B cell (primary cell): ENCODE results near the gene MRPL52. TPM values are rescaled to one million over a fixed set of nuclear protein-coding genes. Genes with fewer than 3 reads are reported as not detected.

Experiments
- ATAC-seq: fragments of 200-7000 bp; cut with Tn5 transposase; one replicate; pipeline ENCODE4 v1.10.0; 2021; ENCODE audit warnings: low read depth, mild to moderate bottlenecking, moderate number of reproducible peaks, moderate library complexity
- CTCF ChIA-PET: fragments of 350-600 bp; sonication (Branson Sonifier 250); formaldehyde crosslinking; loops from one replicate; lab custom pipeline; 2021; ENCODE audit warnings: antibody characterized with exemption, inconsistent platforms; lab: Charles Lee
- POLR2A ChIA-PET: fragments of 350-600 bp; sonication (Branson Sonifier 250); formaldehyde crosslinking; loops from one replicate; lab custom pipeline; 2021; ENCODE audit warnings: antibody characterized with exemption; lab: Charles Lee
- DNase-seq: peaks from one replicate; pipeline ENCODE4 v3.0.0; 2013
- H2AFZ ChIP-seq: 2 replicates; pipeline ENCODE4 v1.6.1; 2012; ENCODE audit warnings: mild to moderate bottlenecking, low read depth, low read length; ENCODE audit not compliant: insufficient read depth, poor library complexity, severe bottlenecking
- H3K27ac ChIP-seq, 2 donors: 1 replicate in 1 of 2; 2 replicates in 1 of 2; pipeline ENCODE4 v1.5.1; 2012 to 2013; ENCODE audit warnings: low read length in 2 of 2, mild to moderate bottlenecking in 2 of 2, moderate library complexity in 1 of 2
- H3K27me3 ChIP-seq, 4 experiments: fragments of 200-600 bp in 1 of 4; sonication (generic) in 1 of 4; replicated peaks in 1 of 4; 1 replicate in 2 of 4; 2 replicates in 2 of 4; pipeline versions ENCODE4 v1.6.1 to v1.7.0; 2013 to 2016; ENCODE audit warnings: low read length in 3 of 4, mild to moderate bottlenecking in 2 of 4, mixed read lengths in 1 of 4, moderate library complexity in 1 of 4; ENCODE audit not compliant: insufficient read depth in 4 of 4, control insufficient read depth in 3 of 4; ENCODE audit errors: control extremely low read depth in 1 of 4
- H3K36me3 ChIP-seq, 2 experiments: replicated peaks in 1 of 2; 1 replicate in 1 of 2; 2 replicates in 1 of 2; pipeline versions ENCODE4 v1.6.1 to v1.7.1; 2013; ENCODE audit warnings: low read length in 1 of 2; ENCODE audit not compliant: insufficient read depth in 2 of 2, control insufficient read depth in 1 of 2; ENCODE audit errors: control extremely low read depth in 1 of 2, extremely low read depth in 1 of 2
- H3K4me1 ChIP-seq, 2 donors: fragments of 200-600 bp in 1 of 2; sonication (generic) in 1 of 2; 1 replicate in 1 of 2; 2 replicates in 1 of 2; pipeline versions ENCODE4 v1.5.1 to v1.6.1; 2013 to 2017; ENCODE audit warnings: low read length in 2 of 2; ENCODE audit not compliant: control insufficient read depth in 2 of 2, insufficient read depth in 2 of 2
- H3K4me2 ChIP-seq: replicated peaks from 2 replicates; pipeline ENCODE3; 2012; ENCODE audit warnings: mild to moderate bottlenecking, low read depth, low read length; ENCODE audit not compliant: poor library complexity, severe bottlenecking
- H3K4me3 ChIP-seq, 5 experiments: fragments of 200-600 bp in 1 of 5; sonication (generic) in 1 of 5; 1 replicate in 3 of 5; 2 replicates in 2 of 5; pipeline versions ENCODE4 v1.5.1 to v1.7.0; 2011 to 2016; ENCODE audit warnings: low read length in 4 of 5, mild to moderate bottlenecking in 4 of 5, low read depth in 2 of 5, control low read depth in 1 of 5, moderate library complexity in 1 of 5; ENCODE audit not compliant: insufficient read depth in 1 of 5; ENCODE audit errors: control extremely low read depth in 1 of 5, extremely low read depth in 1 of 5
- H3K79me2 ChIP-seq: fragments of 200-600 bp; sonication (generic); one replicate; pipeline ENCODE4 v1.6.0; 2016; ENCODE audit warnings: low read length; ENCODE audit not compliant: control insufficient read depth, insufficient read depth
- H3K9ac ChIP-seq: fragments of 200-600 bp; sonication (generic); 2 replicates; pipeline ENCODE4 v1.6.1; 2017; ENCODE audit warnings: mild to moderate bottlenecking, low read length, moderate library complexity
- H3K9me3 ChIP-seq, 3 donors: one replicate each; pipeline versions ENCODE4 v1.6.1 to v1.7.1; 2013; ENCODE audit warnings: low read length in 2 of 3; ENCODE audit not compliant: control insufficient read depth in 2 of 3, insufficient read depth in 1 of 3; ENCODE audit errors: control extremely low read depth in 1 of 3
- H4K20me1 ChIP-seq: 2 replicates; pipeline ENCODE4 v1.6.0; 2012; ENCODE audit warnings: mild to moderate bottlenecking, low read length; ENCODE audit not compliant: insufficient read depth, control insufficient read depth, poor library complexity, severe bottlenecking
- H3K27ac Mint-ChIP-seq: one replicate; pipeline ENCODE4 v1.8.0; 2021; ENCODE audit warnings: mixed read lengths
- H3K27me3 Mint-ChIP-seq: one replicate; pipeline ENCODE4 v1.8.0; 2021; ENCODE audit warnings: mixed read lengths
- H3K4me1 Mint-ChIP-seq: one replicate; pipeline ENCODE4 v1.8.0; 2021; ENCODE audit warnings: mixed read lengths
- H3K4me3 Mint-ChIP-seq: one replicate; pipeline ENCODE4 v1.8.0; 2021; ENCODE audit warnings: mixed read lengths
- H3K9me3 Mint-ChIP-seq: one replicate; pipeline ENCODE4 v1.8.0; 2022; ENCODE audit warnings: mixed read lengths; ENCODE audit not compliant: insufficient read depth
- CTCF ChIP-seq: fragments of 200-600 bp; IDR thresholded peaks from one replicate; pipeline ENCODE4 v1.8.0; 2022; ENCODE audit warnings: antibody characterized with exemption, mild to moderate bottlenecking
- EZH2 ChIP-seq: IDR thresholded peaks from 2 replicates; pipeline ENCODE4 v1.6.1; 2012; ENCODE audit warnings: borderline replicate concordance, low read depth, mild to moderate bottlenecking, moderate library complexity, low read length; ENCODE audit not compliant: insufficient read depth, poor library complexity, severe bottlenecking
- WGBS: methylation state at CpG from one replicate; pipeline ENCODE4 v1.1.5; 2013; ENCODE audit warnings: missing lambda C conversion rate; ENCODE audit not compliant: insufficient coverage; 5-methylcytosine and 5-hydroxymethylcytosine counted together
- intact Hi-C: fragments of 100-400 bp; cut with micrococcal nuclease; formaldehyde crosslinking; loops from one replicate; pipeline ENCODE4 v1.10.0; 2022
- polyA plus RNA-seq: library from polyadenylated mRNA; depleted of rRNA; stranded (reverse); fragments of >200 nt; gene quantifications from 2 replicates; pipeline ENCODE4 v1.2.3, GENCODE V29; 2012
- total RNA-seq, 2 donors: library from RNA; stranded (reverse); fragments of 120-200 nt in 1 of 2; gene quantifications; 1 replicate in 1 of 2; 2 replicates in 1 of 2; pipeline versions ENCODE4 v1.2.3 to v1.2.4, GENCODE V29; 2013 to 2022

MRPL52 gene
- total and polyA plus RNA-seq, 2 donors (not counting 1 experiment from before 2014, with no cell fraction given) = 37.4 to 91.6 TPM

GRCh38 chr14:22861651-22862050 is 32.0 kb downstream of the MRPL52 start:
- no peak for TF ChIP-seq CTCF
- Histone ChIP-seq H3K79me2 (peaks cover 6% of the 10 kb centered on the region), H3K27ac (no peak overlapping the region), H4K20me1 (no peaks in the 10 kb centered on the region), H3K9ac (no peak overlapping the region), H3K4me1 (no peaks in the 10 kb centered on the region), H3K4me3 (no peak overlapping the region), H3K36me3 (no peaks in the 10 kb centered on the region), H3K27me3 (peaks cover 0 to 3% (median 0%) of the 10 kb centered on the region in 4 experiments), H3K4me2 (no peak overlapping the region), H2AFZ (no peak overlapping the region), H3K9me3 (peaks cover 0 to 5% (median 2%) of the 10 kb centered on the region in 3 donors)
- no peak overlapping the region for H3K27ac Mint-ChIP-seq
- ATAC-seq (no peak), DNase-seq (no peak)
- CTCF ChIA-PET = interaction anchor here (0.8 to 4.1 kb wide), 8 partner anchors 8 to 291 kb away, joined by 3 to 17 read pairs (median 6); partner anchors contain the start of gene LRP10
- no peaks in the 10 kb centered on the region for H3K27me3 Mint-ChIP-seq
- POLR2A ChIA-PET = interaction anchor here (0.6 kb wide), 1 partner anchor 1587 kb away, joined by 5 read pairs; no protein-coding TSS in a partner anchor
- H3K9me3 Mint-ChIP-seq = no peaks in the 10 kb centered on the region
- no peak overlapping the region for H3K4me3 Mint-ChIP-seq
- peaks cover 3% of the 10 kb centered on the region for H3K4me1 Mint-ChIP-seq
- intact Hi-C loops = no loop called here

GRCh38 chr14:22864979-22865378 is 35.3 kb downstream of the MRPL52 start:
- Histone ChIP-seq H3K4me2 (no peak overlapping the region), H4K20me1 (no peaks in the 10 kb centered on the region), H3K27ac (no peak overlapping the region), H3K36me3 (no peaks in the 10 kb centered on the region), H3K27me3 (peaks cover 0 to 3% (median 0%) of the 10 kb centered on the region in 4 experiments), H3K9me3 (no peaks in the 10 kb centered on the region), H3K4me1 (peaks cover 0 to 5% of the 10 kb centered on the region in 2 donors), H2AFZ (no peak overlapping the region), H3K4me3 (no peak overlapping the region), H3K79me2 (peaks cover 7% of the 10 kb centered on the region), H3K9ac (no peak overlapping the region)
- DNase-seq (no peak), ATAC-seq (no peak)
- TF ChIP-seq EZH2 = no peak
- no peak for TF ChIP-seq CTCF
- ChIA-PET CTCF (interaction anchor here (0.6 to 2.0 kb wide), 4 partner anchors 10 to 295 kb away, joined by 3 to 7 read pairs (median 4); no protein-coding TSS in a partner anchor), POLR2A (no interaction called here)
- no peak overlapping the region for H3K27ac Mint-ChIP-seq
- no CpG with 5 or more reads among the region's 4 CpGs for WGBS
- no peaks in the 10 kb centered on the region for H3K27me3 Mint-ChIP-seq
- H3K4me3 Mint-ChIP-seq = no peak overlapping the region
- no peaks in the 10 kb centered on the region for H3K4me1 Mint-ChIP-seq
- H3K9me3 Mint-ChIP-seq = no peaks in the 10 kb centered on the region
- intact Hi-C loops = no loop called here
